Endothelial cell of umbilical vein (primary cell): ENCODE data around the gene COL23A1. TPM values are rescaled to one million over a fixed set of nuclear protein-coding genes. Genes with fewer than 3 reads are reported as not detected.

Experiments used
- BruUV-seq: library from RNA; stranded (reverse); fragments of 400-500 nt; replicated peaks from 2 replicates; lab custom pipeline; 2021; lab: Mats Ljungman, UMichigan
- CTCF ChIA-PET: fragments of 300-600, 350-600 bp; sonication (Branson Sonifier 250); formaldehyde crosslinking; loops from one replicate; lab custom pipeline; 2021; ENCODE audit warnings: antibody characterized with exemption, inconsistent platforms; lab: Charles Lee
- POLR2A ChIA-PET: fragments of 300-600, 350-600 bp; sonication (Branson Sonifier 250); formaldehyde crosslinking; loops from one replicate; lab custom pipeline; 2021; ENCODE audit warnings: antibody characterized with exemption, inconsistent platforms; lab: Charles Lee
- DNase-seq: peaks from one replicate; pipeline ENCODE4 v3.0.0-alpha.2; 2011; ENCODE audit warnings: low read depth, low spot score
- FAIRE-seq: peaks from 2 replicates; lab custom pipeline; 2011; peaks lifted over from hg19 to GRCh38; lab: Jason Lieb, UNC
- H2AFZ ChIP-seq: 2 replicates; pipeline ENCODE4 v1.6.0; 2012; ENCODE audit warnings: low read depth, low read length, control low read depth, inconsistent platforms
- H3K27ac ChIP-seq: 2 replicates; pipeline ENCODE4 v1.5.1; 2011; ENCODE audit warnings: low read depth, mild to moderate bottlenecking, control low read depth, low read length, moderate library complexity; ENCODE audit not compliant: insufficient read depth
- H3K27me3 ChIP-seq, 2 experiments: 2 replicates each; pipeline versions ENCODE4 v1.6.0 to v1.6.1; 2011; ENCODE audit warnings: low read length in 2 of 2, mixed read lengths in 1 of 2; ENCODE audit not compliant: control insufficient read depth in 2 of 2, insufficient read depth in 2 of 2
- H3K36me3 ChIP-seq, 2 experiments: 2 replicates in 1 of 2; 3 replicates in 1 of 2; pipeline ENCODE4 v1.5.1; 2011; ENCODE audit warnings: low read length in 2 of 2, mild to moderate bottlenecking in 1 of 2, moderate library complexity in 1 of 2; ENCODE audit not compliant: control insufficient read depth in 2 of 2, insufficient read depth in 2 of 2; ENCODE audit errors: extremely low read depth in 1 of 2
- H3K4me1 ChIP-seq: 3 replicates; pipeline ENCODE4 v1.5.1; 2011; ENCODE audit warnings: mild to moderate bottlenecking, low read length; ENCODE audit not compliant: control insufficient read depth, insufficient read depth; ENCODE audit errors: extremely low read depth
- H3K4me2 ChIP-seq: 2 replicates; pipeline ENCODE4 v1.6.1; 2011; ENCODE audit warnings: low read length, control low read depth, mixed read lengths; ENCODE audit not compliant: insufficient read depth
- H3K4me3 ChIP-seq, 3 experiments: fragments of 200-600 bp in 1 of 3; sonication (generic), shearing (Covaris generic) in 1 of 3; replicated peaks in 1 of 3; 2 replicates each; pipeline ENCODE4 v1.5.1; 2011 to 2016; ENCODE audit warnings: control low read depth in 3 of 3, low read length in 3 of 3, mild to moderate bottlenecking in 2 of 3, inconsistent platforms in 1 of 3, low read depth in 1 of 3, moderate library complexity in 1 of 3; ENCODE audit not compliant: insufficient read depth in 1 of 3
- H3K79me2 ChIP-seq: 2 replicates; pipeline ENCODE4 v1.6.0; 2012; ENCODE audit warnings: low read length, inconsistent platforms; ENCODE audit not compliant: control insufficient read depth, insufficient read depth
- H3K9ac ChIP-seq: replicated peaks from 2 replicates; pipeline ENCODE3; 2011; ENCODE audit warnings: low read length, control low read depth; ENCODE audit not compliant: insufficient read depth; ENCODE audit errors: extremely low read depth
- H3K9me1 ChIP-seq: replicated peaks from 3 replicates; pipeline ENCODE4 v1.6.0; 2011; ENCODE audit warnings: mild to moderate bottlenecking, low read length; ENCODE audit not compliant: control insufficient read depth, insufficient read depth; ENCODE audit errors: extremely low read depth
- H3K9me3 ChIP-seq: replicated peaks from 2 replicates; pipeline ENCODE4 v1.5.1; 2012; ENCODE audit warnings: low read length, inconsistent platforms; ENCODE audit not compliant: control insufficient read depth, insufficient read depth
- H4K20me1 ChIP-seq: replicated peaks from 2 replicates; pipeline ENCODE3; 2011; ENCODE audit warnings: mild to moderate bottlenecking, low read length; ENCODE audit not compliant: control insufficient read depth, insufficient read depth; ENCODE audit errors: extremely low read depth
- CTCF ChIP-seq, 2 donors: IDR thresholded peaks; 1 replicate in 1 of 2; 2 replicates in 1 of 2; pipeline ENCODE4 v1.5.1; 2011; ENCODE audit warnings: low read length in 2 of 2, mild to moderate bottlenecking in 2 of 2, moderate library complexity in 2 of 2, control low read depth in 1 of 2, inconsistent platforms in 1 of 2, low read depth in 1 of 2; ENCODE audit not compliant: insufficient read depth in 1 of 2; ENCODE audit errors: extremely low read depth in 1 of 2
- EZH2 ChIP-seq: IDR thresholded peaks from 2 replicates; pipeline ENCODE4 v1.6.1; 2012; ENCODE audit warnings: borderline replicate concordance, low read depth, mild to moderate bottlenecking, moderate library complexity, low read length, inconsistent platforms; ENCODE audit not compliant: severe bottlenecking
- FOS ChIP-seq: IDR thresholded peaks from 2 replicates; pipeline ENCODE4 v1.6.1; 2011; ENCODE audit warnings: mild to moderate bottlenecking, low read length, moderate library complexity, borderline replicate concordance; ENCODE audit not compliant: insufficient read depth
- GATA2 ChIP-seq: IDR thresholded peaks from 2 replicates; pipeline ENCODE4 v1.7.0; 2011; ENCODE audit warnings: low read depth, mild to moderate bottlenecking, moderate library complexity, mixed read lengths, low read length; ENCODE audit not compliant: insufficient read length, insufficient read depth
- JUN ChIP-seq: IDR thresholded peaks from 2 replicates; pipeline ENCODE4 v1.6.1; 2011; ENCODE audit warnings: borderline replicate concordance, low read depth; ENCODE audit not compliant: insufficient read length, insufficient read depth
- MAX ChIP-seq: IDR thresholded peaks from 2 replicates; pipeline ENCODE4 v1.6.1; 2011; ENCODE audit not compliant: insufficient read depth, insufficient read length
- MYC ChIP-seq: IDR thresholded peaks from one replicate; pipeline ENCODE4 v1.6.1; 2011; ENCODE audit warnings: mild to moderate bottlenecking, low read depth, low read length
- POLR2A ChIP-seq: IDR thresholded peaks from 2 replicates; pipeline ENCODE4 v1.6.1; 2012; ENCODE audit warnings: low read depth, mild to moderate bottlenecking, control low read depth, low read length
- POLR2AphosphoS5 ChIP-seq: IDR thresholded peaks from 2 replicates; pipeline ENCODE4 v1.6.1; 2012; ENCODE audit warnings: low read depth, mild to moderate bottlenecking, control low read depth, low read length, moderate library complexity; ENCODE audit not compliant: insufficient read depth
- dilution Hi-C: fragments of 300-500 bp; cut with MboI; formaldehyde crosslinking; loops from one replicate; pipeline ENCODE4 v1.15.0; 2019; ENCODE audit warnings: low sequenced_read_pairs; ENCODE audit not compliant: extremely low pct_ligation_motif_present
- intact Hi-C: fragments of 100-400 bp; cut with micrococcal nuclease; formaldehyde crosslinking; loops from one replicate; pipeline ENCODE4 v1.10.0; 2022
- polyA plus RNA-seq, 4 experiments: library from polyadenylated mRNA; depleted of rRNA in 3 of 4; stranded (reverse) in 3 of 4; unstranded in 1 of 4; fragments of >200 nt; gene quantifications; 2 replicates each; pipeline versions ENCODE4 v1.2.1 to v1.2.3, GENCODE V29; 2011 to 2012; ENCODE audit warnings: missing spikeins in 1 of 4
- total RNA-seq: library from RNA; stranded (reverse); gene quantifications from 2 replicates; pipeline ENCODE4 v1.2.3, GENCODE V29; 2021

Gene COL23A1
- total and polyA plus RNA-seq, 2 donors (not counting 3 experiments of a cell fraction or from before 2014, with no cell fraction given), result not detected

GRCh38 chr5:178468196-178468685 lies 122.0 kb downstream of the COL23A1 start:
- H3K9me3 ChIP-seq, result no peaks in the 10 kb centered on the region
- H3K27me3 ChIP-seq, result no peaks in the 10 kb centered on the region
- no peaks in the 10 kb centered on the region for H3K4me1 ChIP-seq
- ChIA-PET POLR2A (no interaction called here), CTCF (no interaction called here)
- dilution Hi-C loops, result no loop called here
- H3K4me3 ChIP-seq, result no peak overlapping the region
- FAIRE-seq (no peak), DNase-seq (no peak)
- no TSS peak for BruUV-seq
- H2AFZ ChIP-seq, result peak overlapping the region; percentile 62
- no peak overlapping the region for H3K27ac ChIP-seq
- no peaks in the 10 kb centered on the region for H4K20me1 ChIP-seq
- no peak overlapping the region for H3K9ac ChIP-seq
- no peaks in the 10 kb centered on the region for H3K9me1 ChIP-seq
- intact Hi-C loops, result no loop called here
- TF ChIP-seq CTCF (IDR thresholded peaks at IDR 0.05; ENCODE audit: extremely low read depth in 1 of 2, insufficient read depth in 1 of 2, low read depth in 1 of 2, low read length in 2 of 2) (no peak), POLR2AphosphoS5 (no peak), FOS (no peak), MYC (no peak), POLR2A (no peak), GATA2 (no peak), EZH2 (no peak), JUN (no peak), MAX (no peak)
- no peak overlapping the region for H3K4me2 ChIP-seq
- H3K79me2 ChIP-seq, result no peaks in the 10 kb centered on the region
- H3K36me3 ChIP-seq, result no peaks in the 10 kb centered on the region
